ENCODE results near the gene ZNF385A. TPM values are rescaled to one million over a fixed set of nuclear protein-coding genes. Genes with fewer than 3 reads are reported as not detected.

ZNF385A gene
- total and polyA plus RNA-seq, 2 of the 13 experiments (the other 11 are each of a cell fraction or from before 2014, with no cell fraction given), result 0.44 to 0.67 TPM

GRCh38 chr12:54416687-54417603, 32.4 kb upstream of the ZNF385A start:
- Histone ChIP-seq H3K4me3 (replicated peaks in 1 of 3; ENCODE audit: insufficient read depth in 1 of 3, low read depth in 2 of 3, low read length in 3 of 3) (no peak overlapping the region), H3K27me3 (ENCODE audit: control insufficient read depth in 1 of 2, insufficient read depth in 2 of 2, low read length in 2 of 2) (peaks cover 19 to 53% of the 10 kb centered on the region in 2 experiments; a peak in 3 of 5 replicates), H3K9me3 (ENCODE audit: low read length) (no peaks in the 10 kb centered on the region), H3K79me2 (ENCODE audit: insufficient read depth, low read length) (no peaks in the 10 kb centered on the region), H2AFZ (ENCODE audit: low read length) (no peak overlapping the region), H3K4me1 (ENCODE audit: insufficient read depth, low read length) (peaks cover 14% of the 10 kb centered on the region), H3K27ac (ENCODE audit: extremely low read length, insufficient read depth, low read length) (no peak overlapping the region), H3K36me3 (replicated peaks in 1 of 2; ENCODE audit: control insufficient read depth in 1 of 2, insufficient read depth in 2 of 2, low read length in 2 of 2) (no peaks in the 10 kb centered on the region), H3K4me2 (ENCODE audit: low read depth, low read length) (no peak overlapping the region), H4K20me1 (ENCODE audit: insufficient read depth, low read length) (no peaks in the 10 kb centered on the region), H3K9ac (ENCODE audit: insufficient read depth, low read depth, low read length) (no peak overlapping the region)
- intact Hi-C loops (cut with micrococcal nuclease; ENCODE audit: unreplicated experiment) (no loop called here), in situ Hi-C loops (cut with HindIII; ENCODE audit: extremely low pct_ligation_motif_present, low pct_unique_long_range_greater_than_20kb) (no loop called here)
- FAIRE-seq (no peak), DNase-seq (ENCODE audit: low spot score) (no peak), ATAC-seq (no peak)
- POLR2A ChIA-PET, result no interaction called here
- 24% methylated on average over 5 of the region's 5 CpGs for WGBS (ENCODE audit: low lambda C conversion rate)
- CTCF ChIA-PET (ENCODE audit: low intra/inter-chr PET ratio, low total read pairs), result no interaction called here
- BruUV-seq (replicated peaks), result no TSS peak
- TF ChIP-seq ZNF607 (CRISPR knock-in tag; IDR thresholded peaks at IDR 0.05; ENCODE audit: borderline replicate concordance) (no peak), FOXC1 (CRISPR knock-in tag; IDR thresholded peaks at IDR 0.05; ENCODE audit: borderline replicate concordance) (no peak), MAFG (CRISPR knock-in tag; IDR thresholded peaks at IDR 0.05) (no peak)

- FAIRE-seq (no peak), ATAC-seq (peak; percentile 75), DNase-seq (ENCODE audit: low spot score) (no peak)
- no peak overlapping the region for H3K27ac ChIP-seq (ENCODE audit: extremely low read length, insufficient read depth, low read length)
- H4K20me1 ChIP-seq (ENCODE audit: insufficient read depth, low read length), result no peaks in the 10 kb centered on the region
- 3% methylated on average over 2 of the region's 4 CpGs for WGBS (ENCODE audit: low lambda C conversion rate)
- no peaks in the 10 kb centered on the region for H3K36me3 ChIP-seq (replicated peaks in 1 of 2; ENCODE audit: control insufficient read depth in 1 of 2, insufficient read depth in 2 of 2, low read length in 2 of 2)
- peaks cover 14% of the 10 kb centered on the region for H3K4me1 ChIP-seq (ENCODE audit: insufficient read depth, low read length)
- no peak overlapping the region for H3K4me2 ChIP-seq (ENCODE audit: low read depth, low read length)
- no peak overlapping the region for H3K4me3 ChIP-seq (replicated peaks in 1 of 3; ENCODE audit: insufficient read depth in 1 of 3, low read depth in 2 of 3, low read length in 3 of 3)
- no peaks in the 10 kb centered on the region for H3K79me2 ChIP-seq (ENCODE audit: insufficient read depth, low read length)
- no peaks in the 10 kb centered on the region for H3K9me3 ChIP-seq (ENCODE audit: low read length)
- peaks cover 19 to 41% of the 10 kb centered on the region in 2 experiments; a peak in 3 of 5 replicates for H3K27me3 ChIP-seq (ENCODE audit: control insufficient read depth in 1 of 2, insufficient read depth in 2 of 2, low read length in 2 of 2)
- ChIA-PET POLR2A (no interaction called here), CTCF (ENCODE audit: low intra/inter-chr PET ratio, low total read pairs) (no interaction called here)
- no peak overlapping the region for H3K9ac ChIP-seq (ENCODE audit: insufficient read depth, low read depth, low read length)
- BruUV-seq (replicated peaks), result no TSS peak
- intact Hi-C loops (cut with micrococcal nuclease; ENCODE audit: unreplicated experiment), result no loop called here
- in situ Hi-C loops (cut with HindIII; ENCODE audit: extremely low pct_ligation_motif_present, low pct_unique_long_range_greater_than_20kb), result no loop called here
- TF ChIP-seq RARG (CRISPR knock-in tag; IDR thresholded peaks at IDR 0.05; ENCODE audit: low read depth) (no peak), MLXIP (CRISPR knock-in tag; IDR thresholded peaks at IDR 0.05; ENCODE audit: borderline replicate concordance) (no peak), ZNF503 (CRISPR knock-in tag; IDR thresholded peaks at IDR 0.05) (no peak), RXRB (CRISPR knock-in tag; IDR thresholded peaks at IDR 0.05; ENCODE audit: borderline replicate concordance) (no peak), RELA (CRISPR knock-in tag; IDR thresholded peaks at IDR 0.05) (no peak), HNRNPUL1 (IDR thresholded peaks at IDR 0.05; ENCODE audit: low read depth, low read length) (no peak)
- H2AFZ ChIP-seq (ENCODE audit: low read length), result no peak overlapping the region
Observed at GRCh38 chr12:54415221-54415929, 30.8 kb upstream of the ZNF385A start.

Measured in HepG2 (cell line).